CD14-positive monocyte (primary cell): ENCODE data around the gene SFN. TPM values are rescaled to one million over a fixed set of nuclear protein-coding genes. Genes with fewer than 3 reads are reported as not detected.

Experiments
- DNase-seq, 3 donors: peaks; one replicate each; pipeline ENCODE4 v3.0.0-alpha.2; 2011 to 2022
- H2AFZ ChIP-seq: 2 replicates; pipeline ENCODE4 v1.6.0; 2012; ENCODE audit warnings: mild to moderate bottlenecking, low read depth, low read length, inconsistent platforms; ENCODE audit not compliant: insufficient read depth, poor library complexity, severe bottlenecking
- H3K27ac ChIP-seq, 2 donors: 1 replicate in 1 of 2; 2 replicates in 1 of 2; pipeline ENCODE4 v1.5.1; 2012 to 2013; ENCODE audit warnings: low read length in 2 of 2, control low read depth in 1 of 2, inconsistent platforms in 1 of 2, low read depth in 1 of 2, mild to moderate bottlenecking in 1 of 2
- H3K27me3 ChIP-seq, 2 donors: one replicate each; pipeline versions ENCODE4 v1.6.0 to v1.6.1; 2011 to 2013; ENCODE audit warnings: low read length in 2 of 2; ENCODE audit not compliant: control insufficient read depth in 2 of 2, insufficient read depth in 2 of 2
- H3K36me3 ChIP-seq, 2 donors: replicated peaks in 1 of 2; 1 replicate in 1 of 2; 2 replicates in 1 of 2; pipeline versions ENCODE4 v1.5.1 to v1.6.1; 2012 to 2013; ENCODE audit warnings: low read length in 2 of 2, control low read depth in 1 of 2, inconsistent platforms in 1 of 2, mild to moderate bottlenecking in 1 of 2; ENCODE audit not compliant: insufficient read depth in 2 of 2, control insufficient read depth in 1 of 2
- H3K4me1 ChIP-seq, 2 donors: 1 replicate in 1 of 2; 2 replicates in 1 of 2; pipeline versions ENCODE4 v1.5.1 to v1.6.1; 2012 to 2013; ENCODE audit warnings: low read length in 2 of 2, control low read depth in 1 of 2, inconsistent platforms in 1 of 2, mild to moderate bottlenecking in 1 of 2, moderate library complexity in 1 of 2; ENCODE audit not compliant: insufficient read depth in 2 of 2, control insufficient read depth in 1 of 2
- H3K4me2 ChIP-seq: replicated peaks from 2 replicates; pipeline ENCODE3; 2012; ENCODE audit warnings: low read length, moderate library complexity, mild to moderate bottlenecking; ENCODE audit not compliant: poor library complexity, severe bottlenecking; ENCODE audit errors: extremely low read depth
- H3K4me3 ChIP-seq, 3 experiments: fragments of 200-600 bp in 1 of 3; sonication (generic) in 1 of 3; replicated peaks in 1 of 3; 1 replicate in 2 of 3; 2 replicates in 1 of 3; pipeline ENCODE4 v1.5.1; 2011 to 2013; ENCODE audit warnings: low read length in 3 of 3, mild to moderate bottlenecking in 3 of 3, control low read depth in 2 of 3, low read depth in 2 of 3, inconsistent platforms in 1 of 3, moderate library complexity in 1 of 3
- H3K79me2 ChIP-seq: 2 replicates; pipeline ENCODE4 v1.6.0; 2012; ENCODE audit warnings: mild to moderate bottlenecking, control low read depth, inconsistent platforms, low read length, moderate library complexity; ENCODE audit not compliant: insufficient read depth
- H3K9ac ChIP-seq: 2 replicates; pipeline ENCODE4 v1.6.0; 2017; ENCODE audit warnings: low read length, mild to moderate bottlenecking; ENCODE audit not compliant: insufficient read depth, poor library complexity, severe bottlenecking
- H3K9me3 ChIP-seq, 2 donors: replicated peaks in 1 of 2; 1 replicate in 1 of 2; 2 replicates in 1 of 2; pipeline versions ENCODE4 v1.5.1 to v1.6.1; 2012 to 2013; ENCODE audit warnings: low read length in 2 of 2, control low read depth in 1 of 2; ENCODE audit not compliant: control insufficient read depth in 1 of 2, insufficient read depth in 1 of 2
- H4K20me1 ChIP-seq: 2 replicates; pipeline ENCODE4 v1.6.0; 2012; ENCODE audit warnings: mild to moderate bottlenecking, low read length, control low read depth, moderate library complexity; ENCODE audit not compliant: insufficient read depth
- H3K27ac Mint-ChIP-seq, 7 donors: one replicate each; pipeline ENCODE4 v1.8.0; 2020; ENCODE audit warnings: mild to moderate bottlenecking in 7 of 7, mixed read lengths in 7 of 7, moderate library complexity in 6 of 7, inconsistent platforms in 2 of 7
- H3K27me3 Mint-ChIP-seq, 3 donors: one replicate each; pipeline ENCODE4 v1.8.0; 2021 to 2022; ENCODE audit warnings: low read depth in 3 of 3, mild to moderate bottlenecking in 3 of 3, mixed read lengths in 3 of 3, moderate library complexity in 3 of 3, inconsistent platforms in 1 of 3
- H3K36me3 Mint-ChIP-seq, 2 donors: one replicate each; pipeline ENCODE4 v1.8.0; 2020; ENCODE audit warnings: mixed read lengths in 2 of 2, inconsistent platforms in 1 of 2, mild to moderate bottlenecking in 1 of 2
- H3K4me1 Mint-ChIP-seq: one replicate; pipeline ENCODE4 v1.8.0; 2020; ENCODE audit warnings: mild to moderate bottlenecking, mixed read lengths
- H3K4me3 Mint-ChIP-seq, 2 donors: one replicate each; pipeline ENCODE4 v1.8.0; 2020; ENCODE audit warnings: mild to moderate bottlenecking in 2 of 2, mixed read lengths in 2 of 2, moderate library complexity in 1 of 2
- H3K9me3 Mint-ChIP-seq, 7 donors: one replicate each; pipeline ENCODE4 v1.8.0; 2020 to 2022; ENCODE audit warnings: mixed read lengths in 7 of 7, mild to moderate bottlenecking in 6 of 7, moderate library complexity in 6 of 7, inconsistent platforms in 2 of 7
- WGBS: methylation state at CpG from one replicate; pipeline ENCODE4 v1.1.5; 2013; ENCODE audit warnings: missing lambda C conversion rate; ENCODE audit not compliant: insufficient coverage; 5-methylcytosine and 5-hydroxymethylcytosine counted together
- intact Hi-C, 2 donors: fragments of 100-400 bp; cut with micrococcal nuclease; formaldehyde crosslinking; loops; one replicate each; pipeline versions ENCODE4 v1.15.0 to v1.15.1; 2023
- polyA plus RNA-seq, 3 donors: library from polyadenylated mRNA; depleted of rRNA in 1 of 3; unstranded in 2 of 3; stranded (reverse) in 1 of 3; fragments of 300-500 nt in 2 of 3; fragments of >200 nt in 1 of 3; fragmentation: Illumina TruSeq in 2 of 3; gene quantifications; 1 replicate in 2 of 3; 2 replicates in 1 of 3; pipeline ENCODE4 v1.2.3, GENCODE V29; 2012 to 2021
- TF ChIP-seq, protein P1 (sequence below): fragments of 200-600 bp; IDR thresholded peaks from one replicate; pipeline ENCODE4 v1.8.0; 2022; ENCODE audit warnings: antibody characterized with exemption, mild to moderate bottlenecking

Gene SFN
- polyA plus RNA-seq, 3 donors = 0.36 TPM; not detected in 2

DNA sequence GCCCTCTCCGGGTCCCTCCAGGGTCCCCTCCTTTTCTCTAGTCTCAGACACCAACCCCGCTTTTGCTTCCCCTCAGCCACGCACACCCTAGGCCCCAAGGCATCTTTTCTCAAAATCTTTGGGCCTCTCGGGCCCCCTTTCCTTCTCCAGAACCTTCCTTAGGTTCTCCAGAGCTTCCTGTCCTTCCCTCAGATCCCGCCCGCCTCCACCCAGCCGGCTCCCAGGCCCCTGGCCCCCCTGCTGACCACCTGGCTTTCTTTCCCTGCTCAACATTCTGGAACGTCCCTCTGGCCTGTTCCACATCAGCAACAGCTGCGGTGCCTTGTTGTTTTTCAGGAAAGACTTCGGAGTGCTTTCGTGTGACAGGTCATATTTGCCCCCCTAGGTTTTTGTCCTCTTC, 35.3 kb upstream of the SFN start:
- H3K4me3 Mint-ChIP-seq = peak overlapping the region; percentile 83 to 92
- Histone ChIP-seq H4K20me1 (peaks cover 44% of the 10 kb centered on the region), H3K79me2 (peaks cover 45% of the 10 kb centered on the region), H3K4me2 (peak overlapping the region; percentile 71), H3K4me3 (peak overlapping the region in 2 of 3 experiments; percentile 55 to 70), H3K27me3 (no peaks in the 10 kb centered on the region), H3K27ac (no peak overlapping the region), H3K36me3 (peaks cover 9 to 11% of the 10 kb centered on the region in 2 donors), H2AFZ (no peak overlapping the region), H3K9me3 (no peaks in the 10 kb centered on the region), H3K4me1 (peaks cover 46 to 62% of the 10 kb centered on the region in 2 donors), H3K9ac (no peak overlapping the region)
- 59% methylated on average over 8 of the region's 11 CpGs for WGBS
- peak overlapping the region; percentile 78 to 94 (median 89) for H3K27ac Mint-ChIP-seq
- H3K27me3 Mint-ChIP-seq = peaks cover 2 to 3% (median 2%) of the 10 kb centered on the region in 3 donors
- TF ChIP-seq, protein P1, sequence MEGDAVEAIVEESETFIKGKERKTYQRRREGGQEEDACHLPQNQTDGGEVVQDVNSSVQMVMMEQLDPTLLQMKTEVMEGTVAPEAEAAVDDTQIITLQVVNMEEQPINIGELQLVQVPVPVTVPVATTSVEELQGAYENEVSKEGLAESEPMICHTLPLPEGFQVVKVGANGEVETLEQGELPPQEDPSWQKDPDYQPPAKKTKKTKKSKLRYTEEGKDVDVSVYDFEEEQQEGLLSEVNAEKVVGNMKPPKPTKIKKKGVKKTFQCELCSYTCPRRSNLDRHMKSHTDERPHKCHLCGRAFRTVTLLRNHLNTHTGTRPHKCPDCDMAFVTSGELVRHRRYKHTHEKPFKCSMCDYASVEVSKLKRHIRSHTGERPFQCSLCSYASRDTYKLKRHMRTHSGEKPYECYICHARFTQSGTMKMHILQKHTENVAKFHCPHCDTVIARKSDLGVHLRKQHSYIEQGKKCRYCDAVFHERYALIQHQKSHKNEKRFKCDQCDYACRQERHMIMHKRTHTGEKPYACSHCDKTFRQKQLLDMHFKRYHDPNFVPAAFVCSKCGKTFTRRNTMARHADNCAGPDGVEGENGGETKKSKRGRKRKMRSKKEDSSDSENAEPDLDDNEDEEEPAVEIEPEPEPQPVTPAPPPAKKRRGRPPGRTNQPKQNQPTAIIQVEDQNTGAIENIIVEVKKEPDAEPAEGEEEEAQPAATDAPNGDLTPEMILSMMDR = no peak
- intact Hi-C loops = loop anchor here in 1 of 2 donors (5.0 kb wide), 1 partner anchor 35 kb away; the partner anchor contains the start of gene SFN
- peaks cover 19 to 28% of the 10 kb centered on the region in 2 donors for H3K36me3 Mint-ChIP-seq
- H3K9me3 Mint-ChIP-seq = peaks cover 0 to 2% (median 0%) of the 10 kb centered on the region in 7 donors
- no peak for DNase-seq
- peaks cover 65% of the 10 kb centered on the region for H3K4me1 Mint-ChIP-seq

DNA sequence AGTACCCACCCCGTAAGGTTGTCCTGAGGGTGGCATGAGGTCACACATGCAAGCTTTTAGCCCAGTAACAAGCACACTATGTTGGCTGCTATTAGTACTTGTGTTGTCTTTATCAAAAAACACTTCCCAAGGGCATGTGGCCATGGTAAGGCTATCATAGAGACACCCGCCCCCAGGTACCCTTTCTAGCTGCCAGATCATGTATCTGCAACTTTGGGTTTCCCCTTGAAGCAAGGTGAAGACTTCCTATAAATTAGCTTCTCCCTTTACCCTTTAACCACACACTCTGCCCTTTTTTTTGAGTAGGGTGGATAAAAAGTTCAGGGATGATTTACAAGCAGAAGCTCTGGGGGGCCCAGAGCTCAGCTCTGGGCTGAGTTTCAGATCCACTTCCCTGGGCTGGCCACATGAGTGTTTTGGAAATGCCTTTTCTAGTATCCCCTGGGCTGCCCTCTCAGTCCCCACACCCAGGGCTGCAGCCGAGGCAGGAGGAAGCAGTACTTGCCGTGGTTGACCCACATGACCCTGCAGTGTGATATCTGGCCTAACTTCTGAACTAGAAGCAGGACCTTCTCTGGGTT, 34.4 kb upstream of the SFN start:
- Histone ChIP-seq H4K20me1 (peaks cover 44% of the 10 kb centered on the region), H3K9me3 (no peaks in the 10 kb centered on the region), H3K36me3 (peaks cover 14 to 16% of the 10 kb centered on the region in 2 donors), H2AFZ (no peak overlapping the region), H3K79me2 (peaks cover 45% of the 10 kb centered on the region), H3K27me3 (no peaks in the 10 kb centered on the region), H3K4me2 (peak overlapping the region; percentile 55), H3K4me3 (peak overlapping the region in 1 of 3 experiments; percentile 59), H3K4me1 (peaks cover 54 to 67% of the 10 kb centered on the region in 2 donors), H3K27ac (peak overlapping the region; percentile 75 to 81), H3K9ac (no peak overlapping the region)
- intact Hi-C loops = loop anchor here in 1 of 2 donors (5.0 kb wide), 1 partner anchor 34 kb away; the partner anchor contains the start of gene SFN
- Mint-ChIP-seq H3K9me3 (no peaks in the 10 kb centered on the region), H3K27ac (peak overlapping the region; percentile 86 to 96 (median 91)), H3K27me3 (peaks cover 2 to 3% (median 2%) of the 10 kb centered on the region in 3 donors), H3K4me1 (peaks cover 70% of the 10 kb centered on the region), H3K4me3 (peak overlapping the region; percentile 66 to 92), H3K36me3 (peaks cover 25 to 37% of the 10 kb centered on the region in 2 donors)
- 0% methylated on average over 2 of the region's 4 CpGs for WGBS
- peak; percentile 59 to 81 (median 61) for DNase-seq
- TF ChIP-seq, protein P1 = no peak
